GM18907 (cell line): Measurements from ENCODE around the gene SLITRK6.
A peak's percentile ranks its signal among the peaks of the same experiment; 100 is the strongest.
"Not testable (repeated sequence)": the region's sequence is repeated elsewhere in the genome, so short reads cannot be mapped to it uniquely, and the experiment has no call there.

Experiments
- ATAC-seq: cut with Tn5 transposase; IDR thresholded peaks from one replicate; pipeline ENCODE4 v1.9.1; 2021; ENCODE audit warnings: mild to moderate bottlenecking, moderate library complexity; ENCODE audit not compliant: unreplicated experiment

The SLITRK6 gene, protein sequence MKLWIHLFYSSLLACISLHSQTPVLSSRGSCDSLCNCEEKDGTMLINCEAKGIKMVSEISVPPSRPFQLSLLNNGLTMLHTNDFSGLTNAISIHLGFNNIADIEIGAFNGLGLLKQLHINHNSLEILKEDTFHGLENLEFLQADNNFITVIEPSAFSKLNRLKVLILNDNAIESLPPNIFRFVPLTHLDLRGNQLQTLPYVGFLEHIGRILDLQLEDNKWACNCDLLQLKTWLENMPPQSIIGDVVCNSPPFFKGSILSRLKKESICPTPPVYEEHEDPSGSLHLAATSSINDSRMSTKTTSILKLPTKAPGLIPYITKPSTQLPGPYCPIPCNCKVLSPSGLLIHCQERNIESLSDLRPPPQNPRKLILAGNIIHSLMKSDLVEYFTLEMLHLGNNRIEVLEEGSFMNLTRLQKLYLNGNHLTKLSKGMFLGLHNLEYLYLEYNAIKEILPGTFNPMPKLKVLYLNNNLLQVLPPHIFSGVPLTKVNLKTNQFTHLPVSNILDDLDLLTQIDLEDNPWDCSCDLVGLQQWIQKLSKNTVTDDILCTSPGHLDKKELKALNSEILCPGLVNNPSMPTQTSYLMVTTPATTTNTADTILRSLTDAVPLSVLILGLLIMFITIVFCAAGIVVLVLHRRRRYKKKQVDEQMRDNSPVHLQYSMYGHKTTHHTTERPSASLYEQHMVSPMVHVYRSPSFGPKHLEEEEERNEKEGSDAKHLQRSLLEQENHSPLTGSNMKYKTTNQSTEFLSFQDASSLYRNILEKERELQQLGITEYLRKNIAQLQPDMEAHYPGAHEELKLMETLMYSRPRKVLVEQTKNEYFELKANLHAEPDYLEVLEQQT

DNA sequence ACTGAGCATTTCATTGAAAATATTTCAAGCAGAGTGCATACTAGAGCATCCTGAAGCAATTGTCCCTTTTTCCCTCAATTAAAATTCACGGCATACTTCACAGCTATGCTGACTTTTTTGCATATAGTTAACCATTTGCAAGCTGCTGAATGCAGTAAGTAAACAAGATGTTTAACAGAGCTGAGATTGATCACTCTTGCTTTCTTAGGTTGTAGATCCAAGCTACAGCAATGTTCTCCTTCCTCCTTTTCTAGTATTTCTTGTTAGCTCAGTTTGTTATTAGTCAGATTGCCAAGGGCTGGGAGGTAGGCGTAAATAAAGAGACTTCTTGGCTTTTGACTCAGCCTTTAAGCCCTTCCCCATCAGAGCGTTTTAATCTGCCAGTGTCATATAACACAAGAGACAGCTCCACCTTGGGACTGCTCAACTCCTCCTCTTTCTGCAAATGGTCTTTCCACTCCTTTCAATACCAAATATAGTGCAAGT lies at the start of gene SLITRK6:
SLITRK6 (minus strand) TSS at position 323 of the 486 bp plus-strand sequence. CDS start 2,911 bp downstream, outside the sequence.
- ATAC-seq: no peak

DNA sequence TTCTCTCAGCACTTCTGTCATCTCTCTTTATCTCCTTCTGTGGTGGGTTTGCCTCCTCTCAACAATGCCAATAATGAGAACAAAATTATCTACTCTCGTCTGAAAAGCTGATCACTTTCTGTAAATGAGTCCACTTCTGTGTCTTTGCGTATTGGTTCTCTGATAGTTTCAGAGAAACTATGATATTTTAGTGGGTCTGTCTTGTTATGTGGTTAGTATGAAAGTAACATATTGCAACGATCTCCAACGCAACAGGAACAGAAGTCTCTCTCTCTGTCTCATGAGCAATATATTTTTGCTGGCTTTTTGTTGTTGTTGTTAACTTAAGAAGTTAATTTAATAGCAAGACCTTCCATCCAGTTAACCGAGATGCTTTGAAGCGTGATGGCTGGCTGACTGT lies 47.8 kb upstream of the SLITRK6 start:
- ATAC-seq: no peak

DNA sequence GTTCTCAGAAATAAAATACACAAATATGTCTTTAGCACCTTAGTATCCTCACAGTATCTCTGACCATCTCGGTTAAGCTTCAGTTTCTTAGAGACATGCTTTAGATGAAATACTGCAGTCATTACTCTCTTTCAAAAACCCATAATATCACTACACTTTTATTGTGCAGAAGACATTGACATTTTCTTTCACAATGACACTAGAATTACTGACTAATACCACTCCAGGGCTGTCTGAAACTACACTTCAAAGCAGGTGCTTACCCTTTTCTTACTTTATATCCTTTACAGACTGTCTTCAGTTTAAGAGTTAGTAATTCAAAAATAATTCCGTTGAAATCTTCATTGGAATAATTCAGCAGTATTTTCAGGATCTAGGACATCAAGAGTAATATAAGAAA lies 42.2 kb upstream of the SLITRK6 start:
- ATAC-seq: no peak

DNA sequence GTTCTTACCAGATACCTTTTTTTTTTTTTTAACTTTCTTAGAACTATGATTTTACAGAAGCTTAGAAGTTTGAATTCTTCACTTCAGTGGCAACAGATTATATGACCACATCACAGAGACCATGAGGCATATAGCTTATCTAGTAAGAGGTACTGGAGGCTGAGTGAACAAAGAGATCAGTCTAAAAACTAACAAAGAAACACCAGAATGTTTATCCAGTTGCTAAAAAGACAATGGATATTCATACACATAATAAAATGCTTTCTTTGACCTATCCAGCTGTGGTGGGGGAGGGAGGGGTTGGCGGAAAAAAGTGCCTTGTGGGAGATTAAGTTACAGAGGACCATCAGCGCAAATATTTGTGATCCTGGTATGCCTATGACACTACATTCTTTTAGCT lies 34.7 kb upstream of the SLITRK6 start:
- no peak for ATAC-seq

DNA sequence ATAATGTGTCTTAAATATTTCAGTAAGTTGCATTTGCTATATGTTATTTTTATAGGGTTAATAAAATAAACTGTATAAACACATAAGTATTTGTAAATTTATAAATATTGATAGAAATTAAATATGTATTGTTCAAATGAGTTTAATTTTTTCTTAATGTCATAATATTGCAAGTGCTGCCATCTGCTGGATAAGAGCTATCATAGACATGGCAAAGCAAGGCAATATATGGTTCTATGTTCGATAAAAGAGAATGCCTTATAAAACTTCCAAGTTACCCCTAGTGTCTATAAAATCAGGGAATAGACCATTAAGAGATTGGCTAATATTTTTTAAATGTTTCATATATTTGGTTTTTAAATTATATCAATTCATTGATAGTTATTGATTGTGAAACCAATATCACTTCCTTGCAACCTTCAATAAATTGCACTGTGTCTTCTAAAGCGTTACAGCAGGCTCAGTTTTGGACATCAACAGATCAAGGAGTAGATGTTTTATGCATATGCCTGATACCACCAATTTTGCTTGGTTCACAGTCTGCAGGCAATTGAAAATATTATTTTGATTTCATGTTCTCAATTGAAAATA lies 29.0 kb upstream of the SLITRK6 start:
- ATAC-seq: no peak

DNA sequence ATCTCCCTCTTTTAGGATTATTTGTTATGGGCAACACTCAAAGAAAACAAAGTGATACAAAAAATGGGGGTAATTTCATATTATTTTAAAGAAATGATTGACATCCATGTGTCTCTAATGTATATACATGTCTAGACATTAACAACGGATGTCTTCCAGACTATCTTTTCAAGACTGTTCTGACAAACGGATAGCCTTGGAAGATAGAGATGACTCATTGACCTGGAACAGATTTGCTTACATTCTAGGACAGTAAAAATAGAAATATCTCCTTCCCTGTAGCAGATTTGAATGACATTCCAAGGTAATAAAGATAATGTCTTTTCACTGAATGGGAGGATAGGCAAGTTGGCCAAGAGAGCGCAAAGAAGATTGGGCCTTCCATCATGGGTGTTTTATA lies 26.2 kb upstream of the SLITRK6 start:
- no peak for ATAC-seq

DNA sequence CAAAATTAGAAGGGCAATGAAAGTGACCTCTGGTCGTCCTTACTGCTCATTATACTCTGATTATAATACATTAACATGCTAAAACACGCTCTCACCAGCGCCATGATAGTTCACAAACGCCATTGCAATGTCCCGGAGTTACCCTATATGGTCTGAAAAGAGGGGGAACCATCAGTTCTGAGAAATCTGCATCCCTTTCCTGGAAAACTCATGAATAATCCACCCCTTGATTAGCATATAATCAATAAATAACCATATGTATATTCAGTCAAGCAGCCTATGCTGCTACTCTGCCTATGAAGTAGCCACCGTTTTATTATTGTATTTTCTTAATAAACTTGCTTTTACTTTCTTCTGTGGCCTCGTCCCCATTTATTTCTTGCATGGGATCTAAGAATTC lies 24.6 kb upstream of the SLITRK6 start:
- ATAC-seq: no peak

DNA sequence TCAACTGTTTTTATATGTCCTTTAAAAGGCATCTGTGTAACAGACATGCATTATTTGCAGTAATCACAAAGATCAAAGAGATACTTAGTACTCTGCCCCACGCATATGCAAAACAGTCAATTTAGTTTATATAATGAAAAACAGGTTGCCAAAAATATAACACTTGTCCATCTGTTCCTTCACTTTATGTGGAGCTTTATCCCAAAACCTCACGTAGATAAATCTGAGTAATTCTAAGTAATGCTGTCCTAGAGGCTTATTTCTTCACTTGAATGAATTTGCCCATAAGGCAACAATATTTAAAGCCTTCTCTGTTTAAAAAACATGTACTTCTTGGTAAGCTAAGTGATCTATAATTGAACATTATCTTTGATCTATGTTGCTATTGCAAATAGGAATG lies 20.3 kb upstream of the SLITRK6 start:
- no peak for ATAC-seq

DNA sequence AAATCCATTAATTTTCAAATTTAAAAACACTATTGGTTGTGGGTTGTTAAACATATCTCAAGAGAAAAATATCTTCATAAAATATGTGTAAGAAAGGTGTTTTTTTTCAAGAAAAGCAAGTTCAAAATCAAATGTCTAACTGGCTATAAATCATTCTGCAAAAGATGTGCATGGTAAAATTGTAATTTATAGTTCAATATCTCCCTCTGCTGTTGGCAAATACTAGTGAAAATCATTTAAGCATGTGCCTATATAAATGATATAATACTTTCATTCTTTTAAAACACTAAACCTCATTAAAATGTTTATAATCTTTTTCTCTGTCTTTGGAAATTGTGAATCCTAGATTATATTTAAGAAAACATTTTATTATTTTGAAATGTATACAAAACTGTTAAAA lies 17.2 kb upstream of the SLITRK6 start:
- ATAC-seq: no peak

DNA sequence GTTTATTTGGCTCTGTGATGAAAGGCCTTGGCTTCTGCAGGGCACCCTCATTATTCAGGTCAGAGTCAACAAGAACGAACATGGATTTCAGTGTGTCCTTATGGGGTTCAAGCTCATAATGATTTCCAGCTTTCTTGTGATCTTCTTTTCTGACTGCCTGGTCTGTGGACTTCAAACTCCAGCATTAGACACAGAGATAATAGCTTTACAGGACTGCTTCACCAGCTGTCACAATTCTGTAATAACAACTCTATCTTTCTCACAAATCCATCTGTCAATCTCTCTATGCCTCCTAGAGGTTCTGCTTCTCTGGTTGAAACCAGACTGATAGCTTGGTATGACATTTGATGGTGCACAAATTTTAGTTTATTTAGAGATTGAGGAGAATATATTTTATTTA lies 13.1 kb upstream of the SLITRK6 start:
- ATAC-seq: no peak

DNA sequence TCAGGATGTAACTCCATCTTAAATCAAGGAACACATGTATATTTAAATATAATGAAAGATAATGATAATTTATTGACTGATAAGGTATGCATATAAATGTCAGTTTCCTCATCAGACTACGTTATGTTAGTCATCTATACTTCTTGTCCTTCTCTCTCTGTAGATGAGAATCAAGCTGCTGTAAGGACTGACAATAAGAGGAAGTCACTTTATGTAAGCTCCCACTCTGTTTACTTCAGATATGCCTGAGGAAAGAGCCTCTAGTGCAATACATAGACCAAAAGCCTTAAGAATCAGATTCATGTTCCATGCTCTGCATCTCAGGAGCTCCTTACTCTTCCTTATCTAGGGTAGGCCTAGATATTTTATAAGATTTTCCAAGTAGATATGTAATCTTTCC lies 9.6 kb upstream of the SLITRK6 start:
- no peak for ATAC-seq

DNA sequence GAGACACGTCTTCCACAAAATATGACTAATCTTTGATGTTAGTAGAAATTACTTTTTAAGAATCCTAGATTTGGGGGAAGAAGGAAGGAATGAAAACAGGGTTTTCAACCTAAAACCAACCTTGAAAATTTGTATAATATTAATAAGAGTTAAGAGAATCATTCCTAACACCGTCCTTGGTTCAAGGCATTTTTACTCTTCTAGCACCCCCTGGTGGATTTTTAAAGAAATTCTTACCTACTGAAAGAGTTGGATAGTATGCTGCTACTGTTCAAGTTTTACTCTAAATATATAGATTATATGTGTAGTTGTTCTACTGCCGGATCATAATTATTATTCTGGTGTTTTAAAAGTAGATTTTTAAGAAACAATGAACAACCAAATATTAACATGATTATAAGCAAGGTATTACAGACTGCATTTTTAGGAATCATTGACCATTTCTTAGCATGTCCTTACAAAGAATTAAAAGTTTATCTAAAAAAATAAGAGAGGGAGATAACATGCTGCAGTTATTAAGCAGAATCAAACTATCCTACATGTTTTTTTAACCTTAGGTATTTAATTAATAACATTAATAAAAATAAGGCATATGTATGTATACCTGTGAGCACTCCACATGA lies 7.4 kb upstream of the SLITRK6 start:
- ATAC-seq: peak; percentile 86

DNA sequence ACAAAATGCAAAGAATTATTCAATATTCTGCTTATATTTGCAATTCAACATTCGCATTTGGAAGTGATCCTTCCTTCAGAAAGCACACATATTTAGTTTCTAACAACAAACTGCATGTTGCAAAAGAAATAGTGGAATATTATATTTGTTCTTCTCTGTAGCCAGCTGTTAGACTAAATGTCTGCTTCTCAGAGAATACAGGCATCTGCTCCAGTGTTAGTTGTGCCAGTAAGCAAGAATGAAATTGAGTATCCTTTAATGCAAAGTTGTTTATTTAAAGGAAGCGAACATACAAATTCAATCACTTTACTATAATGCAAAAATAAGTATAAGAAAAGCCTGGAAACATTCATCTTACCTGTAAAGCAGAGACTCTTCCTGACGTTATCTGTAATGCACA lies 663 bp downstream of the SLITRK6 start:
- no peak for ATAC-seq

DNA sequence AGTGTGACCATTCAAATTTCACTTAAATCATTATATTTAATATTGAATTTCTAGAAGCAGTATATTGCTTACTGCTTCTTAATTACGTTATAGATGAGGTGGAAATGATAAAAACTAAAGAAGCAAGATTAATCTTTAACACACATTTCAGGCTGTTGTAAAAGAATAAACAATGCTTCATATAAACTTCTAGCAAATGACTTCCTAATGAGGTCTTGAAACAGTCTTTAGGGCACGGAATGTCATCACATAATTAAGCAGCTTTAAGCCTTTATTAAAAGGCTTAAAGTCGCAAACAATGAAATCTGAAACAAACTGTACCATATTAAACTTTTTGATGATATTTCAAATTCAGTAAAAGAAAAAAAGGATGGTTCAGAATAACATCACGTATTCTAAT lies 1.9 kb downstream of the SLITRK6 start:
- ATAC-seq: no peak

DNA sequence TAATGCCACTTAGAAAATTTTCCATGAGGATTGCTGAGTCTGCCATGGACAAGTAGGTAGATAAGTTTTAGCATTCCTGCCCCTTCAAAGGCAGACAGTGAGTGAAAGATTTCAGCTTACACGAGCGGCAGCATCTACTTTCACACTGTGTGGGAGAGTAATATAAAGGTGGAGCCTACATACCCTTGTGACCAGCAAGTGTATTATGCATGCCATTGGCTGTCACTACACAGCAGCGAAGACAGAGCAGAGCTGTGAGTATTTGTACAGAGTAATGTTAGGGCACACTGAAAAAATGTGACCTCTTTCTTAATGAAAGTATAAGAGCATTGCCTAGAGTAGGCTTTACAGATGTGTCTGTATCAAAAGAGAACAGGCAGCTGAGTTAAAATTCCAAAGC lies 14.0 kb downstream of the SLITRK6 start:
- no peak for ATAC-seq

DNA sequence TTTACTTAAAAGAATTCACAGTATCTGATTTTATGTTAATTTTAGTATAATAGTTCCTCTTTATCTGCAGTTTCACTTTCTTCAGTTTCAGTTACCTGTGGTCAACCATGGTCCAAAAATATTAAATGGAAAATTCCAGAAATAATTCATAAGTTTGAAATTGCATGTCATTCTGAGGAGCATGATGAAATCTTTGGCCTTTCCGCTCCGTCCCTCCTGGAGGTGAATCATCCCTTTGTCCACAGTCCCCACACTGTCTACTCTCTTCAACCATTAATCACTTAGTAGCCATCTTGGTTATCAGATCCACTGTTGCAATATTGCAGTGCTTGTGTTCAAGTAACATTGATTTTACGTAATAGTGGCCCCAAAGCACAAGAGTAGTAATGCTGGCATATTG lies 26.9 kb downstream of the SLITRK6 start:
- ATAC-seq: no peak

DNA sequence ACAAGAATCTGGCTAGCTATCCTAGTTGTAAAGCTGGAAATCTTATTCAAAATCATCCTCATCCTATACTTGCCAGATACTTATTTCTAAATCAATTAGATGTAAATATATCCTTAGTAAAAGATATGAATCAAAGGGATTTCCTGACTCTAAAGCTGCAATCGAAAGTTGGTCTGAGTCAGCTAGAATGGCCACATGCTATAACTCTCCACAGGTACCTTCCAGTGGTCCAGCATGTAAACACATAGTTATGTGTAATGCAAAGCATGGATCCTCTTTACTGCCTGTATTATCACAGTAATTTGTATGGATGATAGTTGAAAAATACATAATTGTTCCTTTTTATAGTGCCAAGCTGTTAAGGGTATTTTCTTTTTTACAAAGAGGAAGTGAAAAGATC lies 27.4 kb downstream of the SLITRK6 start:
- ATAC-seq: no peak

DNA sequence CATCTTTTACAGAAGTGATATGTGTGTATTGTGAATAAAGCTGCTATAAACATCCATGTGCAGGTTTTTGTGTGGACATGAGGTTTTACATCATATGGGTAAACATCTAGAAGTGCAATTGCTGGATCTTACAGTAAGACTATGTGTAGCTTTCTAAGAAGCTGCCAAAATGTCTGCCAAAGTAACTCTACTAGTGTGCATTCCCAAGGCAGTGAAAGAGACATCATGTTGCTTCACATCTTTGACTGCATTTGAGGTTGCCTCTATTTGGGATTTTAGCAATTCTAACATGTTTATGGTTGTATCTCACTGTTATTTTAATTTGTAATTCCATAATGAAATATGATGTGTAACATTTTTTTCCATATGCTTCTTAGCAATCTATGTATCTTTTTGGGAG lies 30.3 kb downstream of the SLITRK6 start:
- ATAC-seq: no peak

DNA sequence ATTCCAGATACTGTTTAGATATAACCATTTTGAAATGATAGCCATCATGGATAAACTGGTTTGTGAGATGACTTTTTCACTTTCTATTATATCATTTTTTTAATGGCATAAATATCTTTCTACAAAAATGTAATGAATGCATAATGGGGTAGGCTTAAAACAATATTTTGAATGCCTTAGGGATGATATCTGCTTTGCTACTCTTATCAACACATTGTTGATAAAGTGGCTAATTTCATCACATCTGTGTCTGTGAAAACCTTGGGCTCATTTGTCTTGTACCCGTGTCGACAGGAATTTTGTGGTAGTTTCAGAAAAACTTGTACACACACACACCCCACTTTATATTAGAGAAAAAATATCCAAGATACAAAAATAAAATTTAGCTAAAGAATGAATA lies 44.1 kb downstream of the SLITRK6 start:
- no peak for ATAC-seq

DNA sequence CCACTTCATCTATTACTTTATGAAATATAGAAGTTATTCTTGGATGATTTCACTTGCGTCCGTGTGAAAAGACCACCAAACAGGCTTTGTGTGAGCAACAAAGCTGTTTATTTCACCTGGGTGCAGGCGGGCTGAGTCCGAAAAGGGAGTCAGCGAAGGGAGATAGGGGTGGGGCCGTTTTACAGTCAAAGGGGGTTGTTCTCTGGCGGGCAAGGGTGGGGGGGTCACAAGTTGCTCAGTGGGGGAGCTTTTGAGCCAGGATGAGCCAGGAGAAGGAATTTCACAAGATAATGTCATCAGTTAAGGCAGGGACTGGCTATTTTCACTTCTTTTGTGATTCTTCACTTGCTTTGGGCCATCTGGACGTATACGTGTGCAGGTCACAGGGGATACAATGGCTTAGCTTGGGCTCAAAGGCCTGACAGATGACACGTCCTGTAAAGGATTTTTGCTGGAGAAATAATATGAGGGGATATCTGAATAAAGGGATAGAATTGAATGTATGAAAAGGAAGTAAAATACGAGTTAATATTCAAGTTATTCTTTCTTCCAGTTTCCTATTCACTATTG lies 55.9 kb downstream of the SLITRK6 start:
- not testable (repeated sequence) for ATAC-seq
